Activated CD8-positive, alpha-beta memory T cell treated with anti-CD3 and anti-CD28 coated beads, Interleukin-2, amount 50 U/mL, for 4 hours (primary cell): ENCODE data around the gene TBC1D8.

Source experiments
- DNase-seq: peaks from one replicate; pipeline ENCODE4 v3.0.0-alpha.2; 2020

TBC1D8 gene

GRCh38 chr2:101109451-101110118 lies 41.6 kb downstream of the TBC1D8 start:
- no peak for DNase-seq

GRCh38 chr2:101108357-101108756 lies 42.8 kb downstream of the TBC1D8 start:
- DNase-seq = no peak

GRCh38 chr2:101107241-101107640 lies 43.9 kb downstream of the TBC1D8 start:
- DNase-seq = no peak

- no peak for DNase-seq
These were observed 44.6 kb downstream of the TBC1D8 start for GRCh38 chr2:101106453-101107181.

- no peak for DNase-seq
These were observed 45.5 kb downstream of the TBC1D8 start for GRCh38 chr2:101105654-101106053.

- DNase-seq = no peak
These were observed 53.5 kb downstream of the TBC1D8 start for GRCh38 chr2:101097638-101098037.

GRCh38 chr2:101096619-101097142 lies 54.5 kb downstream of the TBC1D8 start:
- DNase-seq = no peak

- no peak for DNase-seq
These were observed 56.8 kb downstream of the TBC1D8 start for GRCh38 chr2:101094351-101094750.

- no peak for DNase-seq
These were observed 61.0 kb downstream of the TBC1D8 start for GRCh38 chr2:101089942-101090799.

- no peak for DNase-seq
These were observed 61.8 kb downstream of the TBC1D8 start for GRCh38 chr2:101089419-101089818.

GRCh38 chr2:101087638-101088037 lies 63.5 kb downstream of the TBC1D8 start:
- DNase-seq = no peak

GRCh38 chr2:101083613-101084012 lies 67.6 kb downstream of the TBC1D8 start:
- no peak for DNase-seq

- no peak for DNase-seq
These were observed 68.2 kb downstream of the TBC1D8 start for GRCh38 chr2:101082998-101083397.

- no peak for DNase-seq
These were observed 69.7 kb downstream of the TBC1D8 start for GRCh38 chr2:101081375-101081907.

GRCh38 chr2:101080211-101081068 lies 70.7 kb downstream of the TBC1D8 start:
- DNase-seq = no peak

GRCh38 chr2:101076581-101076980 lies 74.6 kb downstream of the TBC1D8 start:
- no peak for DNase-seq

GRCh38 chr2:101064868-101065549 lies 86.2 kb downstream of the TBC1D8 start:
- no peak for DNase-seq

- DNase-seq = no peak
These were observed 86.7 kb downstream of the TBC1D8 start for GRCh38 chr2:101064505-101064867.

GRCh38 chr2:101064125-101064502 lies 87.1 kb downstream of the TBC1D8 start:
- no peak for DNase-seq

- DNase-seq = no peak
These were observed 87.6 kb downstream of the TBC1D8 start for GRCh38 chr2:101063352-101064124.

- no peak for DNase-seq
These were observed 92.8 kb downstream of the TBC1D8 start for GRCh38 chr2:101058386-101058785.
